Brain pericyte (primary cell): Measurements from ENCODE around the gene ADCY7.

Experiments used
- DNase-seq: peaks from one replicate; pipeline ENCODE4 v3.0.0-alpha.2; 2012; ENCODE audit warnings: low read depth, low spot score

The ADCY7 gene

GRCh38 chr16:50313596-50314478 is 47.5 kb downstream of the ADCY7 start:
- DNase-seq: no peak

GRCh38 chr16:50314665-50315064 is 48.3 kb downstream of the ADCY7 start:
- DNase-seq: no peak

- DNase-seq: peak; percentile 69
These were observed 49.1 kb downstream of the ADCY7 start for GRCh38 chr16:50315346-50315997.

DNA sequence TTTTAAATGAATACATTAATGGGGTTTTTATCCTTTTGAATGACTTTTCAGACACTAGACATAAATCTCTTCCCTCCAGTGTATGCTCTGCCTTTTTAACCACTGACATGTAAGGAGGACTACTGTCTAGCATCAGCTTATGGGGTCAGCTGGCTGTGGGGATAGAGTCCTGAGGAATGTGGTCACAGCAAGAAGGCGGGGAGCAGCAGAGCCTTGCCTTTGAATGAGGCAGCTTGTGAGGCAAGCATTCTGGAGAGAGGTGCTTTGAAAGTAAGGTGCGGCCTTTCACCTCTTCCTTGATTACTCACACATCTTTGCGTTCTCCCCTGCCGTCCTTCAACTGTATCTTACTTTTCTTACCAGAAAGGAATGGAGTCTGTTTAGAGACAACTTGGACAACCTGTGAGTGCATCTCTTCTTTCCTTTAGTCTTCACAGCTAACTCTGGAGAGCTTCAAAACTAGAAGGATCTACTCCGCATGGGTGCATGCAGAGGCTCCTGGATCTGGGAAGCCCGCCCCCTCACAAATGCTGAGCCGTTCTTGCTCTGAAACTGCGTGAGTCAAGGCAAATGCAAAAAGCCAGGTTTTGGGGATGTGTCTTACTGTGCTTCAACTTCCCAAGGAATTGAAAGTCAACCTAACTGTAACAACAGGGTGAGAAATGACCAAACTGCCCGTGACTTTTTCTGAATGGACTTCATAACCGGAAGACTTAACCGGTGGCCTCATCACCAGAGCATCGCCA is 49.9 kb downstream of the ADCY7 start:
- no peak for DNase-seq

- peak; percentile 50 for DNase-seq
These were observed 50.7 kb downstream of the ADCY7 start for GRCh38 chr16:50316848-50317630.

DNA sequence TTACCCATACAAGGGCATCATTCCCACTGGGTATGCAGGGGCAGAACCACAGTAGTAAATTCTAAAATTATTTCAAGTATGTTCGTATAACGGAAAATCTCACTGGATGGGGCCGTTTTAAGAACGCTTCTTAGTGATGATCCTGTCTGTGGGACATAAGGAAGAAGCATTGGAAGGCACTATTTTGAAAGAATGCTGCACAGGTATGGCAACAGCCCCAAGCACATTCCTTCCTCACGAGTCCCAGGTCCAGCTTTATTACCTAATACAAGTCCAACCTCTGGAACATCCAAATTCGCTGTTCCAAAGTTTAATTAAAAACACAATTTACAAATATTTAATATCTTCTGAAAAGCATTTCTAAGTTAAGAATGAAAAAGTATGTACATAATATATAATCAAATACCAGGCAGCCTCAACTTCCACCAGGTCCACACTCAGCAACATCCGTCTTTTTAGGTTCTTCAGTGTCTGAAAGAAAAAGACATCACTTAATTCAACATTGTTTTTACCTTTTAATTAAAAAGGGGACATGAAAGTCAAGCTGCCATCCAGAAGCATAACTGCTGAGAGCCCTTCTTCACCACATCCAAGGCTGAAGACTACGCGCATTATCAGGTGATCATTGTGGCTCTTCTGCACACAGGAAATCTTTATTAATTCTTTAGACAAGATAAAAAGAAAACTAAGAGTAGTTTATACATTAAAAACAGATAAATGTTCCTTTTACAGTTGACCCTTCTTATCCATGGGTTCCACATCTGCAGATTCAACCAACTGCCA is 52.6 kb downstream of the ADCY7 start:
- DNase-seq: no peak

DNA sequence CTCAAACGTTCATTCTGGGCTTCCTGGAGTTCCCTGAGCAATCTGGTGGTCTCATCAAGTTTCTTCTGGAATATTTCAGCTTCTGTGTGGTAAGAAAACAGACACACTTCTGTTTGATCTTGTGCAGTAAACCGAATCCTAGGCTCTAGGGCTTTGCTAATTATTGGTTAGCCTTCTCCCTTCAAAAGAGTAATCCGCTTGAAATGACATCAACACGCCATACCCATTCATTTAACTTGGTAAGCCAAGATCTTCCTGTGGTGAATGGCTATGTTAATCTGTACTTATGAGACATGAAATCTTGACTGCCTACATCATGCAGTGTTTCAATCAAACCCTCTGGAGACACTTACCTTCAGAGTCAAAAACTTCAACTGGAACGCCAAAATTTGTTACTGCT is 54.0 kb downstream of the ADCY7 start:
- no peak for DNase-seq

DNA sequence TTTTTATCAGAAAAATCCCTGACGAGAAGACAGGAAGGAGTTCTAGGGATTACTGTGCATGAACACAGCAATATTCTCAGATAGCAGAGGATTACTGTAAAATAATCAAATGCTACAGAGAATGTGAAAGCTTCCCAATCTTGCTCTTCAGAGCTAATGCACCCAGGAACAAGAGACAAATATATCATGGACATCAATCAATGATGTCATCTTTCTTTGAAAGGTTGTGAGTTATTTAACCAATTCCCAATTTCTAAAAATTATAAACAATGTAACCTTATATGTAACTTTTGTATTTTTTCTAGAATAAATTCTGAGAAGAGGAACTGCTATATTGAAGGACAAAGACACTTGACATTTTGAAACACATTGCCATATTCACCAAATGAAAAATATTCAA is 56.0 kb downstream of the ADCY7 start:
- no peak for DNase-seq

GRCh38 chr16:50323335-50324011 is 57.1 kb downstream of the ADCY7 start:
- no peak for DNase-seq

- no peak for DNase-seq
These were observed 58.0 kb downstream of the ADCY7 start for GRCh38 chr16:50324345-50324744.

- DNase-seq: no peak
These were observed 59.9 kb downstream of the ADCY7 start for GRCh38 chr16:50326264-50326663.

GRCh38 chr16:50326835-50327465 is 60.6 kb downstream of the ADCY7 start:
- DNase-seq: no peak

DNA sequence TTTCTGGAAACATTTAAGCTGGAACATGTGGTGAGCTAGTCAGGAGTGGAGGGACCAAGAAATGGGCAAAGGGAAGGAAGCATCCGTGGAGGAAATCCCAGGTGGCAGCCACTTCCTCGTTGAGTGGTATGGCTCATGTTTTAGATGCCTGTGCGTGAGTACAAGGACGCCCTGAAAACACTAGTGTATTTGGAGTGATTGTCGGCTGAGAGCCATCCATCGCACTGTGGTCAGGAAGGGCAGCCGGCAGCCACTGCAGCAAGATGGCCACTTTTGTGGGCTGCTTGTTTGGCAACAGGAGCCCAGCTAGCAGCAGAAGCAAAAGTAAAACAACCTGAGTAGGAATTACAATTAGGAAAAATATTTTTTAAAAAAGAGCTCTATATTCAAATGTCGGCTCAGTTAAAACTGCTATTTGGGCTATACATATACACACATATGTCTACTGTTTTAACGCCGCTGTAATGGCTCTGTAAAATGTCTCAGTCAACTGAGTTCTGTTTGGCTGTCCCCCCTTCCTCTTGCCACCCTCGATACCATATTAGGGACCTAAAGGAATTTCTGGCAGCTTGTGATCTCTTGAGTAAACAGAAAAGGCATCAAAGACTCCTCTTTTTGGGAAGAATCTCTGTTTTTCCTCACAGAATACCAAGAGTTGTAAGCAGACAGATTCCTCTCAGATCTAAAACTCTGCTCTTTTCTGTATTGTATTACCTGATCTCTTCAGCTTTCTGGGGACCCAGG is 63.3 kb downstream of the ADCY7 start:
- no peak for DNase-seq

GRCh38 chr16:50331570-50331969 is 65.2 kb downstream of the ADCY7 start:
- DNase-seq: no peak

- DNase-seq: no peak
These were observed 66.2 kb downstream of the ADCY7 start for GRCh38 chr16:50332599-50332998.

DNA sequence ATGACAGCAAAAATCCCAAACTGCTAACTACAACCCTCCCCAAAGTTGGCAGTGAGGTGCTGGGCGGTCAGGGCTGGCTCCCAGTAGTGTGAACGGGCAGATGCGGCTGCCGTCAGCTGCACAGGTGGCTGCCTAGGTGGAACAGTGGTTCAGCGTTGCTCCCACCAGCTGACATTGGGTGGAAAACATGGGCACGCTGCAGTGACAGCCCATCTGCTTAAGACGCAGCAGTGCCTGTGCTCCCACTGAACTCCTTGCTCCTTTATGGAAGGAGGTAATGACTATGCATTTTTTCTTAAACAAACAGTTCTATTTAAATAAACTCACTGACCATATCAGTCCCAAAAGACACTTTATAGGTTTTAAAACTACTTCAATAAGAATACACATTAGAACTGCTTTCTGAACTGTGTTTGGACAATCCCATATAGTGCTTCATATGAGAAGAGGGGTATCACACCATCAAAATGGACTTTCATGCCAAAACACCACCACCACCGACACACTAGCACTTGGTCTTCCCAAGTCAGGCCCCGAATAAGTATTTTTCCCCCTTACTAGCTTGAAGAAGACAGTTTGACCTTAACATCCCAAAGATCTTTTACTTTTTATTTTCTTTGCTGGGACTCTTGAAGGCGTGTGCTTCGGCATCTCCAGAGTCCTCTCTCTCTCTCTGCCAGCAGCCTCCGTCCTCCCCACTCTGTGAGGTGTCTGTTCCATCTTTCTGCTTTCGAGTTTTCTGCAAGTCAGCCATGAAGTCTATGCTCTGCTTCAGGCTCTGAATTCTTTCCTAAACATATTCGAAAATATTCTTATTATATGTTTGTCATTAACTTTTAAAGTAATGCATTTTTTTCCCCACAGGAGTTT is 68.0 kb downstream of the ADCY7 start:
- DNase-seq: no peak

DNA sequence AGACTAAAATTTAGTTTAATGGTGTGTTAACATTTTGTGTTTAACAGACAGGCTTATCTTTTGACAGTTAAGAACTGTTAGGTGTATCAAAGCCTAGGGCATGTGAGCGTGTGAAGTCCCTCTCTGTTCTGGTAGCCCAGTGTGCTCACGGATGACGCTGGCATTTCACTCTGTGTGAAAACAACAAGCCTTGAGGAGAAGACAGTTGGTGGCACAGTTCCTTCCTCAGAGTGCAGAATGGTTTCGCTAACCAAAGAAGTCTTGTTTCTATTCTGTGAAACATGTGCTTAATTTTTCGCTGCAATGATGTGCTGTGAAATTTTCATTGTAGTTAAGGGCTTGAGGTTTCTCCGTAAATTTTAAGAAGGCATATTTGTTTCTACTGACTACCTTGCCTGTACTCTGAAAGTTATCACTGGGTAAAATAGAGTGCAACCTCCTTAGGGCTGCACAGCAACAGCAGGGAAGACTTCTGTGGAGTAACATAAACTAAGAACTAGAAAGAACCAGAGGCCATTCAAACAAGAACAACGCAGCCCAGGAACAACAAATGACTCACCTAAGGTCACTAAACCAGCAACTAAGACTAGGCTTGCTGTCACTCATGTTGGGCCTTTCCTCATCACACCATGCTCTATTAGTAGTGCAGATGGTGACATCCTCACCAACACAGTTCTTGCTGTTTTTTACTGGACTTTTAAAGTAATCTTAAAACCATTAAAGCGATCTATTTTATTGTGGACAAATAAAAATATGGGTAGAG is 69.0 kb downstream of the ADCY7 start:
- DNase-seq: no peak
